IMR-90 (cell line): ENCODE measurements around the gene PLIN5. TPM values are rescaled to one million over a fixed set of nuclear protein-coding genes. Genes with fewer than 3 reads are reported as not detected.

Source experiments
- ATAC-seq: fragments of 200-7000 bp; cut with Tn5 transposase; 2 replicates; pipeline ENCODE4 v1.9.1; 2020; ENCODE audit warnings: low read depth, mild to moderate bottlenecking, moderate library complexity
- BruUV-seq: library from RNA; stranded (reverse); fragments of 400-500 nt; replicated peaks from 2 replicates; lab custom pipeline; 2021; lab: Mats Ljungman, UMichigan
- CTCF ChIA-PET: fragments of 300-600 bp; formaldehyde crosslinking; extraction: SDS; loops from one replicate; lab custom pipeline; 2021; ENCODE audit warnings: antibody characterized with exemption; lab: Yijun Ruan, JAX
- POLR2A ChIA-PET: fragments of 300-600 bp; sonication (Branson Sonifier 250); formaldehyde crosslinking; loops from one replicate; lab custom pipeline; 2022; ENCODE audit warnings: antibody characterized with exemption; ENCODE audit not compliant: unreplicated experiment; lab: Charles Lee
- DNase-seq: peaks from one replicate; pipeline ENCODE4 v3.0.0; 2013
- H2AFZ ChIP-seq: replicated peaks from 2 replicates; pipeline ENCODE3; 2013; ENCODE audit warnings: low read length, mild to moderate bottlenecking; ENCODE audit not compliant: poor library complexity
- H2AK5ac ChIP-seq: 2 replicates; pipeline ENCODE4 v1.6.1; 2013; ENCODE audit warnings: low read depth, low read length, inconsistent platforms
- H2AK9ac ChIP-seq: replicated peaks from 2 replicates; pipeline ENCODE3; 2013; ENCODE audit warnings: mild to moderate bottlenecking, low read depth, low read length, moderate library complexity; ENCODE audit not compliant: poor library complexity
- H2BK120ac ChIP-seq: 2 replicates; pipeline ENCODE4 v1.6.1; 2013; ENCODE audit warnings: low read depth, low read length, inconsistent platforms
- H2BK15ac ChIP-seq: 3 replicates; pipeline ENCODE4 v1.6.1; 2013; ENCODE audit warnings: low read depth, low read length, inconsistent platforms
- H2BK20ac ChIP-seq: 2 replicates; pipeline ENCODE4 v1.6.1; 2013; ENCODE audit warnings: low read depth, mild to moderate bottlenecking, inconsistent platforms, low read length, moderate library complexity
- H2BK5ac ChIP-seq: 2 replicates; pipeline ENCODE4 v1.6.1; 2013; ENCODE audit warnings: mild to moderate bottlenecking, low read depth, low read length, inconsistent platforms; ENCODE audit not compliant: poor library complexity, severe bottlenecking
- H3K14ac ChIP-seq: replicated peaks from 2 replicates; pipeline ENCODE4 v1.6.1; 2013; ENCODE audit warnings: low read depth, low read length, inconsistent platforms
- H3K18ac ChIP-seq: 2 replicates; pipeline ENCODE4 v1.6.1; 2013; ENCODE audit warnings: low read depth, low read length, control low read depth
- H3K23ac ChIP-seq: 2 replicates; pipeline ENCODE4 v1.6.1; 2013; ENCODE audit warnings: low read depth, low read length, inconsistent platforms
- H3K27ac ChIP-seq: 2 replicates; pipeline ENCODE4 v1.5.1; 2013; ENCODE audit warnings: mild to moderate bottlenecking, control low read depth, low read length; ENCODE audit not compliant: insufficient read depth
- H3K27me3 ChIP-seq: 2 replicates; pipeline ENCODE4 v1.6.1; 2013; ENCODE audit warnings: low read length; ENCODE audit not compliant: control insufficient read depth, insufficient read depth
- H3K36me3 ChIP-seq: 2 replicates; pipeline ENCODE4 v1.6.1; 2013; ENCODE audit warnings: low read length, mixed read lengths; ENCODE audit not compliant: control insufficient read depth, insufficient read depth
- H3K4ac ChIP-seq: 2 replicates; pipeline ENCODE4 v1.6.1; 2013; ENCODE audit warnings: low read depth, low read length, inconsistent platforms
- H3K4me1 ChIP-seq: 2 replicates; pipeline ENCODE4 v1.6.1; 2013; ENCODE audit warnings: low read length, mixed read lengths; ENCODE audit not compliant: control insufficient read depth, insufficient read depth
- H3K4me2 ChIP-seq: 2 replicates; pipeline ENCODE4 v1.6.1; 2013; ENCODE audit warnings: low read depth, mild to moderate bottlenecking, control low read depth, low read length, moderate library complexity
- H3K4me3 ChIP-seq: 2 replicates; pipeline ENCODE4 v1.5.1; 2013; ENCODE audit warnings: low read depth, mild to moderate bottlenecking, control low read depth, low read length, moderate library complexity; ENCODE audit not compliant: insufficient read depth
- H3K56ac ChIP-seq: 2 replicates; pipeline ENCODE4 v1.6.1; 2013; ENCODE audit warnings: low read length, inconsistent platforms; ENCODE audit not compliant: insufficient read depth; ENCODE audit errors: extremely low read depth
- H3K79me1 ChIP-seq, 2 experiments: 2 replicates each; pipeline ENCODE4 v1.6.1; 2013; ENCODE audit warnings: low read length in 2 of 2, inconsistent platforms in 1 of 2, low read depth in 1 of 2
- H3K9ac ChIP-seq: 2 replicates; pipeline ENCODE4 v1.6.1; 2013; ENCODE audit warnings: low read depth, low read length, control low read depth
- H3K9me1 ChIP-seq: 2 replicates; pipeline ENCODE4 v1.6.1; 2013; ENCODE audit warnings: low read length, inconsistent platforms; ENCODE audit not compliant: insufficient read depth
- H3K9me3 ChIP-seq: 2 replicates; pipeline ENCODE4 v1.6.1; 2013; ENCODE audit warnings: low read length; ENCODE audit not compliant: control insufficient read depth, insufficient read depth
- H4K20me1 ChIP-seq: 2 replicates; pipeline ENCODE4 v1.6.1; 2013; ENCODE audit warnings: low read length, inconsistent platforms; ENCODE audit not compliant: insufficient read depth
- H4K5ac ChIP-seq: 2 replicates; pipeline ENCODE4 v1.6.1; 2013; ENCODE audit warnings: mild to moderate bottlenecking, low read depth, low read length, control low read depth
- H4K8ac ChIP-seq, 2 experiments: 2 replicates each; pipeline ENCODE4 v1.6.1; 2013; ENCODE audit warnings: low read depth in 2 of 2, low read length in 2 of 2, control low read depth in 1 of 2, inconsistent platforms in 1 of 2
- H4K91ac ChIP-seq: 2 replicates; pipeline ENCODE4 v1.6.1; 2013; ENCODE audit warnings: low read depth, low read length, inconsistent platforms; ENCODE audit not compliant: insufficient read depth
- BHLHE40 ChIP-seq: fragments of 150-350 bp; IDR thresholded peaks from 2 replicates; pipeline ENCODE4 v1.6.1; 2016; ENCODE audit warnings: mild to moderate bottlenecking, low read depth, low read length
- CEBPB ChIP-seq: IDR thresholded peaks from 2 replicates; pipeline ENCODE4 v1.6.1; 2012; ENCODE audit warnings: low read depth, low read length, improper control_type of control experiment
- CHD1 ChIP-seq: IDR thresholded peaks from 2 replicates; pipeline ENCODE4 v1.6.1; 2012; ENCODE audit warnings: low read depth, low read length, improper control_type of control experiment
- CTCF ChIP-seq: conservative IDR thresholded peaks from 2 replicates; pipeline ENCODE4 v1.5.1; 2012; ENCODE audit warnings: mild to moderate bottlenecking, low read depth, low read length, improper control_type of control experiment
- ELK1 ChIP-seq: fragments of 150-350 bp; IDR thresholded peaks from 2 replicates; pipeline ENCODE4 v1.6.1; 2016; ENCODE audit warnings: low read depth, mild to moderate bottlenecking, low read length, moderate library complexity, borderline replicate concordance
- MAFK ChIP-seq: IDR thresholded peaks from 2 replicates; pipeline ENCODE4 v1.6.1; 2012; ENCODE audit warnings: low read depth, low read length, improper control_type of control experiment
- MXI1 ChIP-seq: IDR thresholded peaks from 2 replicates; pipeline ENCODE4 v1.6.1; 2012; ENCODE audit warnings: low read depth, mild to moderate bottlenecking, low read length, moderate library complexity, borderline replicate concordance
- NFE2L2 ChIP-seq: fragments of 150-350 bp; IDR thresholded peaks from 2 replicates; pipeline ENCODE4 v1.6.1; 2016; ENCODE audit warnings: low read depth, mild to moderate bottlenecking, low read length
- RAD21 ChIP-seq: IDR thresholded peaks from 2 replicates; pipeline ENCODE4 v1.6.1; 2012; ENCODE audit warnings: low read length, improper control_type of control experiment
- RCOR1 ChIP-seq: IDR thresholded peaks from 2 replicates; pipeline ENCODE4 v1.6.1; 2012; ENCODE audit warnings: mild to moderate bottlenecking, low read length, improper control_type of control experiment; ENCODE audit not compliant: insufficient replicate concordance
- USF2 ChIP-seq: fragments of 150-350 bp; IDR thresholded peaks from 2 replicates; pipeline ENCODE4 v1.6.1; 2017; ENCODE audit warnings: mild to moderate bottlenecking, antibody characterized with exemption, low read length, low read depth
- WGBS, 2 experiments: methylation state at CpG; one replicate each; pipeline versions ENCODE4 v1.1.5 to v1.1.7; 2013; ENCODE audit warnings: missing lambda C conversion rate in 2 of 2; ENCODE audit not compliant: insufficient read length in 1 of 2; ENCODE audit errors: extremely low coverage in 2 of 2; 5-methylcytosine and 5-hydroxymethylcytosine counted together
- dilution Hi-C: fragments of 300-500 bp; cut with HindIII; formaldehyde crosslinking; loops from one replicate; pipeline ENCODE4 v1.14.3; 2018; ENCODE audit warnings: low sequenced_read_pairs; ENCODE audit not compliant: unreplicated experiment
- in situ Hi-C: fragments of 300-500 bp; cut with MboI; formaldehyde crosslinking; loops from 3 replicates; pipeline ENCODE4 v1.14.3; 2019; ENCODE audit warnings: low sequenced_read_pairs, inconsistent platforms, mixed read lengths
- intact Hi-C: fragments of 100-400 bp; cut with micrococcal nuclease; formaldehyde crosslinking; loops from 2 replicates; pipeline ENCODE4 v1.10.0; 2022
- polyA plus RNA-seq, 3 experiments: library from polyadenylated mRNA; depleted of rRNA; stranded (reverse); fragments of >200 nt; gene quantifications; 2 replicates each; pipeline ENCODE4 v1.2.3, GENCODE V29; 2012; ENCODE audit warnings: low replicate concordance in 1 of 3
- total RNA-seq: library from RNA; depleted of rRNA; stranded (reverse); fragments of >200 nt; gene quantifications from 2 replicates; pipeline ENCODE4 v1.2.3, GENCODE V29; 2012

Gene PLIN5
- total and polyA plus RNA-seq, 2 of the 4 experiments (the other 2 are of a cell fraction) = not detected

- Histone ChIP-seq H3K18ac (no peak overlapping the region), H2BK120ac (no peak overlapping the region), H2AK9ac (no peak overlapping the region), H4K8ac (no peak overlapping the region), H3K27ac (no peak overlapping the region), H2AK5ac (no peak overlapping the region), H3K23ac (no peak overlapping the region), H3K9me3 (no peaks in the 10 kb centered on the region), H4K91ac (no peak overlapping the region), H3K4ac (no peak overlapping the region), H2BK5ac (no peak overlapping the region), H3K4me3 (no peak overlapping the region), H2AFZ (no peak overlapping the region), H3K9ac (no peak overlapping the region), H3K4me2 (no peak overlapping the region), H3K9me1 (peaks cover 8% of the 10 kb centered on the region; the same call in 1 of the 2 replicates), H2BK20ac (no peak overlapping the region), H2BK15ac (no peak overlapping the region), H3K14ac (no peak overlapping the region), H3K79me1 (peaks cover 0 to 8% of the 10 kb centered on the region in 2 experiments; a peak in 1 of 4 replicates), H4K5ac (no peak overlapping the region), H4K20me1 (no peaks in the 10 kb centered on the region), H3K27me3 (no peaks in the 10 kb centered on the region), H3K36me3 (peaks cover 45% of the 10 kb centered on the region), H3K4me1 (peaks cover 4% of the 10 kb centered on the region), H3K56ac (no peak overlapping the region)
- in situ Hi-C loops = no loop called here
- TF ChIP-seq NFE2L2 (no peak), USF2 (no peak), CEBPB (no peak), CHD1 (no peak), BHLHE40 (no peak), RCOR1 (no peak), CTCF (no peak), ELK1 (no peak), MXI1 (no peak), RAD21 (no peak), MAFK (no peak)
- dilution Hi-C loops = no loop called here
- no TSS peak for BruUV-seq
- intact Hi-C loops = no loop called here
- CTCF ChIA-PET = no interaction called here
- POLR2A ChIA-PET = no interaction called here
- 83% methylated on average over 8 of the region's 15 CpGs; no CpG with 5 or more reads in 1 of the 2 experiments for WGBS, 2 experiments
- DNase-seq = no peak
- ATAC-seq = no peak
These were observed 30.0 kb downstream of the PLIN5 start for GRCh38 chr19:4504891-4505569.
